SKM-1 treated with dmso at 0.1 percent for 144 hours (cell line): ENCODE results near the gene C10orf62.
"Not testable (repeated sequence)": the region's sequence is repeated elsewhere in the genome, so short reads cannot be mapped to it uniquely, and the experiment has no call there.

ENCODE experiments used
- DNase-seq: peaks from one replicate; lab custom pipeline; 2025; ENCODE audit not compliant: unreplicated experiment; lab: John Stamatoyannopoulos, UW

C10orf62 gene

GRCh38 chr10:97564776-97565175, 24.7 kb upstream of the C10orf62 start:
- DNase-seq = no peak

GRCh38 chr10:97566336-97566996, 23.1 kb upstream of the C10orf62 start:
- no peak for DNase-seq

DNA sequence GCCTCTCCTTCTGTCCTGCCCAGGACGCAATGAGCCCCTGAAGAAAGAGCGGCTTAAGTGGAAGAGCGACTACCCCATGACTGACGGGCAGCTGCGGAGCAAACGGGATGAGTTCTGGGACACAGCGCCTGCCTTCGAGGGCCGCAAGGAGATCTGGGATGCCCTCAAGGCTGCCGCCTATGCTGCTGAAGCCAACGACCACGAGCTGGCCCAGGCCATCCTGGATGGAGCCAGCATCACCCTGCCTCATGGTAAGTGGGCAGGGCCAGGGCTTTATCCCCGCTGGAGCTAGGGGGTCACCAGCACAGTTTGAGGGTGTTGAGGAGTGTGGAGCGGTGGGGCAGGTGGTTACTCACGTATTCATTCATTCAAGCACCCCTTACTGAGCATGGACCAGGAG, 21.6 kb upstream of the C10orf62 start:
- no peak for DNase-seq

- DNase-seq = no peak
These were observed 19.3 kb upstream of the C10orf62 start for GRCh38 chr10:97570146-97570788.

DNA sequence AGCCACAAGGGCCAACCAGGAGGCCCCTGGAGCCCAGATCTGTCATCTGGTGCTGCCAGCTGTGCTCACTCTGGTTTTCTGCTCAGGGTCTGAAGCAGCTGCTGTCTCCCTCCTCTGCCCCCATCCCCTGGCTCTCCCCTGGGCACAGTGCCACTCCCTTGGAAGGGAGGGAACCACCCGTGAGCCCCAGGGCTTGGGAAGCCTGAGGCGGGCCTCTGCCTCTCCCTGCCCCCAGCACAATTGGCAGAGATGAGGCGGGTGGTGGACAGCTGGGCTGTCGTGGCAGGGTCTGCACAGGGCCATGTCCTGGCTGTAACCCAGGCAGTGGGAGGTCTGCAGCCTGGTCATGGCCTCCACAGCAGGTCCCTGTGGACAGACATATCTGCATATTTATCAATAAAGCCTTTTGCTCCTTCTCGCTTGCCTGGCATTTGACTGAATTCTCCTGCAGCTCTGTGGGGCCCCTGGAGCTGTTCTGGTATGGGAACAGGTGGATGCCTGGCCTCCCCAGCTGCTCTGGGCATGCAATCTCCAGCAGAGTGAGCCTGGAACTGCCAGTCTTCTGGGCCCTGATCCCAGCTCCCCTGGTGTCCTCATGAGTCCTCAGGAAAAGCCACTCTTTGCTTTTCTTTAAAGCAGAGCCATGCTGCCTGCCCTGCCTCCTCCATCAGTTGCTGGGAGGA, 18.6 kb upstream of the C10orf62 start:
- DNase-seq = no peak

GRCh38 chr10:97571622-97572021, 17.9 kb upstream of the C10orf62 start:
- DNase-seq = no peak

DNA sequence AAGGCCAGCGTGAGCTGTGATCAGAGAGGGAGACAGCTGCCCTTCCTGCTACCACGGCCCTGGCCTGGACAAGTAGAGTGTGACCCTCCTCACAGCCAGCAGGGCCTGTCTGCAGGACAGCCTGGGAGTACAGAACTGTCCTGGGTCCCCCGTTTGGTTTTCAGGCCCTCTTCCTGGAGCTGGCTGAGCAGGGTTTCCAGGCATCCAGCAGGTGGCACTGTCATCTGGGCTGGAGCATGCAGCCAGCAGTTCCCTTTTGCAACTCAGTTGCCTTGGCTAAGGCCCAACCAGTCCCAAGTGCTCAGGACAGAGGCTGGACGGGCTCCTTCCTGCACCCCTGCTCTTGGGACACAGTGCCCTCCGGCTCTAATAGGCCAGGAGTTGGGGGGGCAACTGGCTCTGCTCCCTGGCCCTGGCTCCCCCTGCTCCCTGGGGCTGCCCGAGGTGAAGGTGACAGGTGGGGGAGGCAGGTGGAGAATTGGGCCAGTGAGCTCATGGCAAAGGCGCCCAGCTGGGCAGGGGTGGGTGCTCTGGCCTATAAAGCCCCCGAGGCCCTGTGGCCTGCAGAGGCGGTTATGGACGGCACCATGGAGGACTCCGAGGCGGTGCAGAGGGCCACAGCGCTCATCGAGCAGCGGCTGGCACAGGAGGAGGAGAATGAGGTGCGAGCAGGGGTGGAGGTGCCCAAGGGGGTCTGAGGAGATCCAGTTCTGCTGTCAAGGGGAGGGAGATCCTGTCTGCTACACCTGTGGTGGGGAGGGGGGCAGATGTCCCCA, 17.1 kb upstream of the C10orf62 start, which contains the start of gene ANKRD2:
Gene ANKRD2, plus strand, starts transcription at position 566 of the 776 bp plus-strand sequence. Its CDS starts 10 bp downstream, at position 576.
- peak; percentile 77 for DNase-seq

DNA sequence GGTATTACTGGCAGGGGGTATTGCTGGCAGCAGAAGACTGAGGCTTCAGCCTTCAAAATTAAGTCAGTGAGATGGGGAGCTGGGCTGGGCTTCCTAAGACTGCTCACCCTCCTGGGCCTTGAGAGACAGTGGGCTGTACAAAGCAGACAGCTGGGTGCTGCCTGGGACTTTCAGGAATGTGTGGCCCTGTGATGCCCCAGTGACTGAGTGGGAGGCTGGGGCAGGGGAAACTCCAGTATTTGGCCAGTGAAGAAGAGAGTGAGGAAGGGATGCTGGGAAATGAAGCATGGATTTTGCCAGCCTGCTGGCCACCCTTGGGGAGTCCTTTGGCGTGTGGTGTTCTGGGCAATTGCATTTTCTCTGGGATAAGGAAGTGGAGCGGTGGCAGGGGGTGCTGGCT, 16.5 kb upstream of the C10orf62 start:
- DNase-seq = no peak

- no peak for DNase-seq
These were observed 15.8 kb upstream of the C10orf62 start for GRCh38 chr10:97573672-97574071.

DNA sequence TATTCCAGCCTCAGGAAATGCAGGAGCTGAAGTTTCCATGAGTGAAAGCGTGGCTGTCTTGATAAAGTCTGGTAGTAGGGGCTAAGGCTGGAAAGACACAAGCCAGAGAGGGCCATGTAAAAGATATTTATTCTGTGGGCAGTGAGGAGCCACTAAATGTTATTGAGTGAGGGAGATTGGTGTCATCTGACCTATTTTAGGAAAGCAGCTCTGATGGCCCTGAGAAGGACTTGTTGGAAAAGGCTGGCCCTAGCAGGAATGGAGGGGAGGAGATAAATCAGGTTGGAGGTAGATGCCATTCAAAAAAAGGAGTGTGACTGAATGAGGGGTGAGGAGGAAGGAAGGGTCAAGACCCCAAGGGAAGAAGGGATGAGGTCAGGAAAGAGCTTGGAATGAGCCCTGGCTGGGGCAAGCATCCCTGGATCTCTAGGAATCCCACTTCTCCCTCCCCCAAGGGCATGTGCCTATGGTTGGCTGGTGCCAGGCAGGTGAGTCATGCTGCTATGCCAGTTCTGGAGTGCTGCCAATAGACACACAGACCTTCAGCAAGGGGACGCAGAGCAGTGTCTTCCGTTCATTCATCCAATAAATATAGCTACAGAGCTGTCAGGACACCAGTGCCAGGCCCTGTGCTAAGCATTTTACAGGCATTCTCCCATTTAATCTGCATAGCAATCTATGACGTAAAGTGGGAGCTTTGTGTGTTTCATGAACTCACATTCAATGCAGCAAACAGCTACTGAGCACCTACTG, 15.0 kb upstream of the C10orf62 start:
- no peak for DNase-seq

GRCh38 chr10:97575127-97575668, 14.3 kb upstream of the C10orf62 start:
- no peak for DNase-seq

DNA sequence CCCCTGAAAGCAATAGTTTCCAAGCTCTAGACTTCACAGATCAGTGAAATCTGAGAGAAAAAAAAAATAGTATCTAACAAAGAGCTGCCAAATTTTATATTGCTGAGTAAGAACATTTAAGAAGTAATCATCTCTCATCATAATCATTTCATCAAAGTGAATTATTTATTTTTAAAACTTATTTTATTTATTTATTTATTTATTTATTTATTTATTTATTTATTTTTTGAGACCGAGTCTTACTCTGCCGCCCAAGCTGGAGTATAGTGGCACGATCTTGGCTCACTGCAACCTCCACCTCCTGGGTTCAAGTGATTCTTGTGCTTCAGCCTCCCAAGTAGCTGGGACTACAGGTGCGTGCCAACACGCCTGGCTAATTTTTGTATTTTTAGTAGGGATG, 13.0 kb upstream of the C10orf62 start:
- DNase-seq = not testable (repeated sequence)

DNA sequence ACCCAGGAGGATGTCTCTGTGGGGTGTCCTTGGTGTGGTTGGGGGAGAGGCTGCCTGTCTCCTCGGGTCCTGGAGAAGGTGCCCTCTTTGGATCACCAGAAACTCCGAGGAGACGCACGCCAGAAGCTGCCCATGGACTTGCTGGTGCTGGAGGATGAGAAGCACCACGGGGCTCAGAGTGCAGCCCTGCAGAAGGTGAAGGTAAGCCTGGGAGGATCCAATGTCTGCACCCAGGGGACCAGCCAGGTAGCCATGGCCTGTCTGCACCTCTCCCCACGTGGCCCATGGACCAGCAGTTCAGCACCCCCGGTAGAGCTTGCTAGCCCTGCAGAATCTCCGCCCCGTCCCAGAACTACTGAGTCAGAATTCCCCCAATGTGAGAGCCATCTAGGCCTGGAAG, 11.8 kb upstream of the C10orf62 start:
- DNase-seq = no peak

DNA sequence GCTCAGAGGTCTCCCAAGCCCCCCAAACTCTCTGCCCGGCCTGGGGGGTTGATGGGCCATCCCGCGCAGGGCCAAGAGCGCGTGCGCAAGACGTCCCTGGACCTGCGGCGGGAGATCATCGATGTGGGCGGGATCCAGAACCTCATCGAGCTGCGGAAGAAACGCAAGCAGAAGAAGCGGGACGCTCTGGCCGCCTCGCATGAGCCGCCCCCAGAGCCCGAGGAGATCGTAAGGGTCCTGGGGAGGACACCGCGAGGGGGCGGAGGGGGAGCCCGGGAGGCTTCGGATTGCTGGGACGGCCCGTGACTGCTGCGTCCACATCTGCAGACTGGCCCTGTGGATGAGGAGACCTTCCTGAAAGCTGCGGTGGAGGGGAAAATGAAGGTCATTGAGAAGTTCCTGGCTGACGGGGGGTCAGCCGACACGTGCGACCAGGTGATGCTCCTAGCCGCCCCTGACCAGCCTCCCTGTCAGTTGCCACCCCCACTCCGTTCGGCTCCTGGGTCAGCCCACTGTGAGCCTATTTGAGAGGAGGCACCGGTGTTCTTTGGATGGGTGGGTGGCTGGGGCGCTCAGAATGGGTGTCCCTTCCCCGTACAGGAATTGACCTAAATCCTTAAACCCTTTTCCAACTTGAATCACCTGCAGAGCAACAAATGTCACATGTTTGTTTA, 11.2 kb upstream of the C10orf62 start:
- no peak for DNase-seq

- DNase-seq = no peak
These were observed 8.8 kb upstream of the C10orf62 start for GRCh38 chr10:97580421-97581367.

GRCh38 chr10:97582169-97582568, 7.4 kb upstream of the C10orf62 start:
- no peak for DNase-seq

GRCh38 chr10:97583476-97583875, 6.0 kb upstream of the C10orf62 start:
- no peak for DNase-seq

DNA sequence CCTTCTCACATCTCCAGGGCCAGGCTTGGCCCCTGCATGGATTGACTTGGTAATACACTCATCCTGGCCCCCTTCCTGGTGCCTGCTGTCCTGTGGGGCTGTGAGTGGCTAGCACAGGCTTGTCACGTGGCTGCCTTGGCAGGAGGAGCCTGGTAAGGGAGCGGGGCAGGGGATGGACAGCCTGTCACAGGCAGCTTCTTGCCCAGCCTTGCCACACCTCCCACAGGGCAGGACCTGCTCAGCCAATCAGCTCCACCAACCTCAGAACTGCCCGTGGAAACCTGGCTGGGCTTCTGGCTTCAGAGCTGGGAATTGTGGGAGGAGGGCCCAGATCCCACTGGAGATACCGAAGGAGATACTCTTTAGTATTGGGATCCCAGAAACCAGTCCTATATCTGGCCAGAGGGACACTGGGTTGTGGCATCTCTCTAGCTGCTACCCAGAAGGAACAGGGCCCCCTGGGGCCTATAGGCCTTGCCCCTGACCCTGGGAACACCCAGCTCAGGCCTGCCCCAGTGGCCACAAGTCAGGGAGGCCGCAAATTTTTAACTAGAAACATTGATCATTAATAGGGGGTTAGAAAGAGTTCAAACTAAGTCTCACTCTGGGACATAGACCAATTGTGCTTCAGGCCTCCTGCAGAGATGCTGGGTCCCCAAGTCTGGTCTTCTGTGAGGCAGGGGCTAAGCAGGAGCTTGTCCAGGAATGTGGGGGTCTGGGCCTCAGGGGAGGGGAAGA, 5.3 kb upstream of the C10orf62 start, which contains the start of gene HOGA1:
Gene HOGA1, plus strand, starts transcription at position 330 of the 738 bp plus-strand sequence. Its CDS starts 315 bp downstream, at position 645.
- no peak for DNase-seq
